OCI-LY7 (cell line): ENCODE measurements around the gene PANX3.

Source experiments
- CTCF ChIP-seq: fragments of 200-600 bp; sonication (generic); conservative IDR thresholded peaks from 2 replicates; pipeline ENCODE4 v1.5.1; 2014; ENCODE audit warnings: mild to moderate bottlenecking, antibody characterized with exemption, low read length, moderate library complexity, mixed read lengths
- EZH2phosphoT487 ChIP-seq: fragments of 200-600 bp; sonication (generic); IDR thresholded peaks from 2 replicates; pipeline ENCODE4 v1.6.1; 2018; ENCODE audit warnings: low read depth, borderline replicate concordance, mild to moderate bottlenecking, mixed run types, antibody characterized with exemption, low read length, moderate library complexity, mixed read lengths

- TF ChIP-seq EZH2phosphoT487 (no peak), CTCF (no peak)
These were observed 33.4 kb upstream of the PANX3 start for GRCh38 chr11:124577716-124578427.
